Stimulated activated CD8-positive, alpha-beta memory T cell treated with anti-CD3 and anti-CD28 coated beads, Interleukin-2, amount 100 ng/mL, for 1 hour (primary cell): ENCODE data around the gene DSCAML1.

Experiments used
- DNase-seq, 2 donors: peaks; one replicate each; pipeline ENCODE4 v3.0.0-alpha.2; 2020; ENCODE audit warnings: low read depth in 2 of 2

DSCAML1 gene

GRCh38 chr11:117725048-117725734 lies 71.8 kb downstream of the DSCAML1 start:
- DNase-seq, result no peak

GRCh38 chr11:117724621-117725020 lies 72.4 kb downstream of the DSCAML1 start:
- no peak for DNase-seq

- DNase-seq, result no peak
Observed at GRCh38 chr11:117724104-117724503, 72.9 kb downstream of the DSCAML1 start.

GRCh38 chr11:117723277-117724024 lies 73.6 kb downstream of the DSCAML1 start:
- no peak for DNase-seq

GRCh38 chr11:117722082-117722481 lies 74.9 kb downstream of the DSCAML1 start:
- no peak for DNase-seq

GRCh38 chr11:117720061-117720511 lies 76.9 kb downstream of the DSCAML1 start:
- DNase-seq, result no peak

GRCh38 chr11:117719480-117719879 lies 77.5 kb downstream of the DSCAML1 start:
- DNase-seq, result no peak

GRCh38 chr11:117717485-117718314 lies 79.3 kb downstream of the DSCAML1 start:
- DNase-seq, result no peak

- DNase-seq, result no peak
Observed at GRCh38 chr11:117716521-117717440, 80.2 kb downstream of the DSCAML1 start.

GRCh38 chr11:117715801-117716200 lies 81.2 kb downstream of the DSCAML1 start:
- no peak for DNase-seq

DNA sequence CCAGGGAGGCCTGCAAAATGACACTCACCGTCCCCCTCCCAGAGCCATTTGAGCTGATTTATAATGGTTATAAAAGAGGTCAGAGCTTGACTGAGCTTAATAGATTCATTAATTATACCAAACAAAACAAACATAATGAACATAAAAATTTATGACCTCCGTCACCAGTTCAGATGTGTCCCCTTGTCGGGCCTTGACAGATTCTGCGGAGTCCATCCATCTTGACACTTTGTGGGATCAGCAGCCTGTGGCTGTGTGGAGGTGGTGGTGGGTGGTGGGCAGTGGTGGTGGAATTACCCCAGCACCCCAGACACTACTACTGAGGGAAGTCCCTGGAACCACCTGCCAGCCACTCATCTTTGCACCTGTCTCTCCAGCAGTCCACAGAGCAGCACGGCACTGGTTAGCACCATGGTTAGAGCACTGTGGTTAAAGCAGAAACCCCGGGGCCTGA lies 83.5 kb downstream of the DSCAML1 start:
- DNase-seq, result no peak

DNA sequence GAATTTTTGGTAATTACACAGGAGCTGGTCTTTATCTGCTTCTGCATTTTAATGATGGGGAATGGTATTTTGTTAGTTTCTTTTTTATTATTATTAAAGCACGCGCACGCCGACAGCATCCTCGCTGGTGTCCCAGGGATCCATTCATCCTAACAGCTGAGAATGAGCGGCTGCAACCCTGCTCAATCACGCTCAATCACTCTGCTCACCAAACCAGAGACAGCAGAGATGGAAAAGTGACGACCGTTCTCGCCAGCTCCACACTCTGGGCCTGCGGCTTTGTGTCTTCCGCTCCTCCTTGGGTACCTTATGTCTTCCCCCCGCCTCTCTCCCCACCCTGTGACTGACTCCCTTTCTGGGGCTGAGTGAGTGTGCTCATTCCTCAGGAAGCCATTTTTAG lies 84.5 kb downstream of the DSCAML1 start:
- no peak for DNase-seq

DNA sequence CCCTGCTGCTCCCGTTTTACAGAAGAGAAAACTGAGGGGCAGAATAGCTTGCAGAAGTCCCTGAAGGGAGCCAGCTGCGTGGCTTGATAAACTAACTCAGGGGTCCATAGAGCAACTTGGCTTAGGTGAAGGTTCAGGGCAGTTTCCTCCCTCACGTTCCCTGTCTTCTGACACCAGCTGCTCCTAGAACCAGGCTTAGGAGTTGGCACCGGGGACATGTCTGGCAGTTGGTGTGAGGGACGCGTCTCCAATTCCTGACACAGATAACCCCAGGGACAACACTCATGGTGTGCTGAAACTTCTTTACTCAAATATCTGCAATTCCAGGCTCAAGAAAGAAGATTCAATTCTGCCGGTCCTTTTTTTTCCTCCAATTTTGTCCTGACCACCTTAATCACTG lies 85.7 kb downstream of the DSCAML1 start:
- no peak for DNase-seq

DNA sequence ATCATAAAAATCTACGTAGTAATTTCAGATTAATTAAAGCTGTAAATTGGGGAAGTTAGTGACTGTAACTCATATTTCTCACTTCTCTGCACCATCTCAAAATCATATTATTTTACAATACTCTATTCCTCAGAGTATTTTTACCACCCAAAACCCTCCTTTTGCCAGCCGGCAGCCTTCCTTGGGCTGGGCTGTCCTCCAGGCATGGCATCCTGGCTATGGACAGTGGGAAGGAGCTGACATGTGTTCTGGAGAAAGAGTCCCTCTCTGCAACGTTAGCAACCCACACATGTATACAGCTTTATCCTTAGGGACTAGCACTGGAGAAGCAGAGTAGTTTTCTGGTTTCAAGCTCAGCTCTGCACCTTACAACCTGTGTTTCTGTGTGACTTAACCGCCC lies 86.8 kb downstream of the DSCAML1 start:
- no peak for DNase-seq

GRCh38 chr11:117706322-117706814 lies 90.6 kb downstream of the DSCAML1 start:
- DNase-seq, result no peak

DNA sequence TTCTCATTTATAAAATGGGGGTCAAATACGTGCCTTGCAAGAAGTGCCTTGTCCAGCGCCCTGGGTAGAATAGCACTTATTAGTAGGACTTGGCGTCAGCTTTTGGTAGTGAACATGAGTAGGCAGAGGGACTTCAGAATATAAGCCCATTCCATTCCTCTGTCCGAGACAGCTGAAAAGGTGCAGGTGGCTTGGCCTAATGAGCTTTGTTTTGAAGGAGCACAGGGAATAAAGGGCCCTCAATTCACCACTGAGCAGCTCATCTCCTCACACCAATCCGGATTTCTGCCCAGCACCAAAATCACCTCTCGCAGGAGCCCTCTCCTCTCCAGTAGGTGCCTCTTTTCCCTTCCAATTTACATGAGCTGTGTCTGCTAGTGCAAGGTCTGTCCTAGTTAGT lies 91.2 kb downstream of the DSCAML1 start:
- no peak for DNase-seq

GRCh38 chr11:117704395-117705100 lies 92.5 kb downstream of the DSCAML1 start:
- DNase-seq, result no peak

DNA sequence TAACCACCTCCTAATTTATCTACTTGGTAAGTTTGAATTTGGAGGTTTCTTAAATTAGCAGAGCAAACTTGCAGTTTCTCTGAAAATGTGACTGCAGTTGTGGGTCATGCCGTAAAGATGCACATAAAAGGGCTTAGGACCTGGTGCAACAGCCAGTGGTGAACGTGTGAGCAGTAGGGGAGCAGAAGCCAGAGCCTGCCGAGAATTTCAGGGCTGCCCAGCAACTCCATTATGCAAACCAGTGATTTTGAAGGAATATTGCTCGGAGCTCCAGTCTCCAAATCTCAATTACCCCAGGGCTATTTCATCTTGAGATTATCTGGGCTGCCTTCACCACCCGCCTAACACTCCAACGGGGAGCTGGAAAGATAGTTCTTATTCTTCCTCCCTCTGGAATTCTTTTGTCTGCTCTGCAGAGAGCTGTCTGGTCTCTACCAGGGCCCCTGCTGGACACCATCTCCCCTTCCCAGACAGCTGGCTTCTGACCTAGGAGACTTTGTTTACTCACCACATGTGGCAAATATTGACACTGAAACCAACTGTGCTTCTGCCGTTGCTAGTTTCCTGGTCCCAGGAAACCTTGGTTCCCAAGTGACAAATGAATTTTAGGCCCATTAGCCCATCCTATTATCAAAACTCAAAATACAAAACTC lies 93.9 kb downstream of the DSCAML1 start:
- DNase-seq, result no peak

DNA sequence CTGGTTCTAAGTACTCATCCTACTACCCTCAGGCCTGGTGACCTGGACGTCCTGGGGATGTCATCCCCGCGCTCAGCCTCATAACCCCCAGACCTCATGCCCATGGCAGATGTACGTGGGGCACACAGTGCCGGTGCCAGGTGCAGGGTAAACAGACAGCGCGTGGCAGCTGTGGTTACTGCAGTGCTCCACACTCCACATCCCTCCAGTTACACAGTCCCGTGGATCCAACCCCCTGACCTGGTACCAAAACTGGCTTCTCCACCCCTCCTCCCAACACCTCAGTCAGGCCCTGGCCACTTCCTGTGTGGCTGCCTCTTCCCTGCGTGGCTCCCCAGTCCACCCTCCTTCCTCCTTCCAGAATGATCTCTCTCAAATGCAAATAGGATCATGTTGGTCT lies 95.2 kb downstream of the DSCAML1 start:
- no peak for DNase-seq

GRCh38 chr11:117700551-117700950 lies 96.5 kb downstream of the DSCAML1 start:
- DNase-seq, result no peak
